Spleen (tissue), 7 donors: ENCODE data around the gene YES1.

Source experiments
- CTCF ChIP-seq, 11 experiments: fragments of 200-600 bp in 7 of 11; fragments of 450-650 bp in 4 of 11; sonication (generic) in 4 of 11; IDR thresholded peaks in 8 of 11; conservative IDR thresholded peaks in 3 of 11; 1 replicate in 7 of 11; 2 replicates in 4 of 11; pipeline versions ENCODE4 v1.4.0 to v1.8.0; 2016 to 2021; ENCODE audit warnings: antibody characterized with exemption in 11 of 11, inconsistent platforms in 4 of 11, mild to moderate bottlenecking in 1 of 11
- POLR2A ChIP-seq, 3 donors: fragments of 450-650 bp; IDR thresholded peaks; one replicate each; pipeline ENCODE4 v1.5.1; 2017; ENCODE audit warnings: antibody characterized with exemption in 3 of 3, mild to moderate bottlenecking in 1 of 3
- POLR2AphosphoS5 ChIP-seq, 3 donors: sonication (generic); formaldehyde crosslinking; IDR thresholded peaks; one replicate each; pipeline ENCODE4 v1.5.1; 2017; ENCODE audit warnings: antibody characterized with exemption in 3 of 3
- donor health status: DM: no; HTN: no; CAD: no; lungs with moderate emphysema.
- donor health status: DM: no; HTN: no; CAD: no.
- donor health status: DM: no; HTN: no; CAD: no.

- TF ChIP-seq CTCF (IDR thresholded peaks at IDR 0.05 in 8 of 11, conservative IDR thresholded peaks at IDR 0.05 in 3 of 11), result no peak
- no peak for TF ChIP-seq POLR2A (IDR thresholded peaks at IDR 0.05)
- no peak for TF ChIP-seq POLR2AphosphoS5 (IDR thresholded peaks at IDR 0.05)
Measured at GRCh38 chr18:799943-800342, 12.1 kb downstream of the YES1 start.
